HepG2 (cell line): ENCODE results near the gene POLR1E. TPM values are rescaled to one million over a fixed set of nuclear protein-coding genes. Genes with fewer than 3 reads are reported as not detected.

Experiments
- EED ChIP-seq: sonication (generic); formaldehyde crosslinking; IDR thresholded peaks from 2 replicates; pipeline ENCODE4 v1.5.0; 2020; ENCODE audit warnings: mild to moderate bottlenecking, missing genetic modification reagents
- GABPB1 ChIP-seq: IDR thresholded peaks from 2 replicates; pipeline ENCODE4 v1.6.1; 2016; ENCODE audit warnings: mild to moderate bottlenecking, missing genetic modification reagents, moderate library complexity, missing compliant biosample characterization
- KDM5B ChIP-seq: sonication (generic); formaldehyde crosslinking; IDR thresholded peaks from 2 replicates; pipeline ENCODE4 v1.4.0; 2020; ENCODE audit warnings: missing genetic modification reagents, mild to moderate bottlenecking, borderline replicate concordance
- MXI1 ChIP-seq: IDR thresholded peaks from 3 replicates; pipeline ENCODE4 v1.6.1; 2012; ENCODE audit warnings: low read depth, low read length, inconsistent platforms, borderline replicate concordance
- NRL ChIP-seq: sonication (generic); formaldehyde crosslinking; IDR thresholded peaks from 2 replicates; pipeline ENCODE4 v1.5.0; 2020; ENCODE audit warnings: missing genetic modification reagents, mild to moderate bottlenecking, moderate library complexity, borderline replicate concordance
- POLR2A ChIP-seq, 2 experiments: IDR thresholded peaks; 2 replicates each; pipeline ENCODE4 v1.6.1; 2011; ENCODE audit warnings: low read depth in 2 of 2, low read length in 2 of 2, mild to moderate bottlenecking in 1 of 2, moderate library complexity in 1 of 2; ENCODE audit not compliant: insufficient read depth in 1 of 2
- SALL1 ChIP-seq: sonication (generic); formaldehyde crosslinking; IDR thresholded peaks from 2 replicates; pipeline ENCODE4 v1.8.0; 2022; ENCODE audit warnings: mild to moderate bottlenecking, missing genetic modification reagents
- SKI ChIP-seq: fragments of 450-650 bp; IDR thresholded peaks from one replicate; pipeline ENCODE4 v1.6.1; 2018; ENCODE audit warnings: mild to moderate bottlenecking; ENCODE audit not compliant: partially characterized antibody
- ZNF253 ChIP-seq: sonication (generic); formaldehyde crosslinking; IDR thresholded peaks from 2 replicates; pipeline ENCODE4 v1.8.0; 2022; ENCODE audit warnings: mild to moderate bottlenecking, missing genetic modification reagents, borderline replicate concordance
- ZNF331 ChIP-seq: sonication (generic); formaldehyde crosslinking; IDR thresholded peaks from 2 replicates; pipeline ENCODE4 v1.4.0; 2020; ENCODE audit warnings: missing genetic modification reagents
- ZNF430 ChIP-seq: sonication (generic); formaldehyde crosslinking; IDR thresholded peaks from 2 replicates; pipeline ENCODE4 v1.9.0; 2021; ENCODE audit warnings: mild to moderate bottlenecking, missing genetic modification reagents
- ZNF546 ChIP-seq: sonication (generic); formaldehyde crosslinking; conservative IDR thresholded peaks from 2 replicates; pipeline ENCODE4 v1.8.1; 2023; ENCODE audit warnings: mild to moderate bottlenecking, missing genetic modification reagents
- ZNF629 ChIP-seq: sonication (generic); formaldehyde crosslinking; conservative IDR thresholded peaks from 2 replicates; pipeline ENCODE4 v1.5.0; 2020; ENCODE audit warnings: missing genetic modification reagents
- ZNF772 ChIP-seq: sonication (generic); formaldehyde crosslinking; IDR thresholded peaks from 2 replicates; pipeline ENCODE4 v1.5.0; 2020; ENCODE audit warnings: mild to moderate bottlenecking, missing genetic modification reagents
- polyA plus RNA-seq, 8 experiments: library from polyadenylated mRNA; depleted of rRNA in 3 of 8; stranded (reverse) in 7 of 8; unstranded in 1 of 8; fragments of >200 nt; fragmentation: Illumina TruSeq in 4 of 8; extraction: Trizol in 4 of 8; gene quantifications; 2 replicates each; pipeline versions ENCODE4 v1.2.1 to v1.2.3, GENCODE V29; 2011 to 2016; ENCODE audit warnings: low read depth in 4 of 8, missing spikeins in 1 of 8, mixed read lengths in 1 of 8; ENCODE audit not compliant: insufficient read depth in 1 of 8
- total RNA-seq, 5 experiments: library from RNA; depleted of rRNA; stranded (reverse); fragments of >200 nt; fragmentation: Illumina TruSeq; extraction: Trizol; gene quantifications; 2 replicates each; pipeline ENCODE4 v1.2.3, GENCODE V29; 2016; ENCODE audit warnings: low read depth in 1 of 5
- TF ChIP-seq, protein P1 (sequence below): sonication (generic); formaldehyde crosslinking; IDR thresholded peaks from 2 replicates; pipeline ENCODE4 v1.8.0; 2022; ENCODE audit warnings: missing genetic modification reagents, mild to moderate bottlenecking, moderate library complexity, borderline replicate concordance
- TF ChIP-seq, protein P2 (sequence below): sonication (generic); formaldehyde crosslinking; IDR thresholded peaks from 2 replicates; pipeline ENCODE4 v1.4.0; 2020; ENCODE audit warnings: missing genetic modification reagents
- TF ChIP-seq, protein P3 (sequence below): sonication (generic); formaldehyde crosslinking; IDR thresholded peaks from 2 replicates; pipeline ENCODE4 v1.5.0; 2020; ENCODE audit warnings: mild to moderate bottlenecking, missing genetic modification reagents, borderline replicate concordance
- TF ChIP-seq, protein P4 (sequence below): sonication (generic); formaldehyde crosslinking; IDR thresholded peaks from 2 replicates; pipeline ENCODE4 v1.5.0; 2020; ENCODE audit warnings: mild to moderate bottlenecking, missing genetic modification reagents, moderate library complexity

POLR1E gene
- total and polyA plus RNA-seq, 2 of the 13 experiments (the other 11 are each of a cell fraction or from before 2014, with no cell fraction given): 23.0 to 37.8 TPM

DNA sequence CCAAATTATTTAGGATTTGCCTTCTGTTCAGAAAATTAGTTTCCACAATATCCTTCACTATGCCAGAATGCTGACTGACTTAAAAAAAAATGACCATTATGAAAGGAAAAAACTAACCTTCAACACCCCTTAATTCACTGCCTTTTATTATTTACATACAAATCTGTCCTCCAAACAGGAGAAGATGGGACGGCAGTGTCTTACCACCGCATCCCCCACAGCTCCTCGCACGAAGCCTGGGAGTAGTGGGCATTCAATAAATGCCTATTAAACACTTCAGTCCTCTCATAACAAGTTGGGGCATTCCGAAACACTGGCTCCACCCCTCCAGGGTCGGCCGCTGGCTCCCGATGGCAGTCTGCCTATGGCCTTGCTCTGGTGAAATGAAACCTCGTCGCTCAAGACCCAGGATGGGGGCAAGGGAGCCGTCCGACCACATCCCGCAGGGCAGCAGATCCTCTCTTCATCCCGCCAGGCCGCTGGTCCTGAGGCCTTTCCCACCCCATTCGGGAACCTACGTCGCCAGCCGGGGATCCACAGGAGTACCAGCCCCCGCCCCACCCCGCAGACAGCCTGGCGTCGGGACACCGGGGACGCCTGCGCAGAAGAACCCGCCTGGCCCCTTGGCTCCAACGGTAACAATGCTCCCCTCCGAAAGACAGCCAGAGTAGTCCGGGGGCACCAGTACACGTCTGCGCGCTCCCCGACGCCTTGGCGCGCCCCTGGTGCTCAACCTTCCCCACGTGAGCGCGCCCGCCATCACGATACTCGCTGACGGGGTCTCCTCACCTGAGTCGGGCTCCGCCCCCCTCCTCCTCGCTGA lies 21.1 kb upstream of the POLR1E start (continued):
- TF ChIP-seq, protein P1, sequence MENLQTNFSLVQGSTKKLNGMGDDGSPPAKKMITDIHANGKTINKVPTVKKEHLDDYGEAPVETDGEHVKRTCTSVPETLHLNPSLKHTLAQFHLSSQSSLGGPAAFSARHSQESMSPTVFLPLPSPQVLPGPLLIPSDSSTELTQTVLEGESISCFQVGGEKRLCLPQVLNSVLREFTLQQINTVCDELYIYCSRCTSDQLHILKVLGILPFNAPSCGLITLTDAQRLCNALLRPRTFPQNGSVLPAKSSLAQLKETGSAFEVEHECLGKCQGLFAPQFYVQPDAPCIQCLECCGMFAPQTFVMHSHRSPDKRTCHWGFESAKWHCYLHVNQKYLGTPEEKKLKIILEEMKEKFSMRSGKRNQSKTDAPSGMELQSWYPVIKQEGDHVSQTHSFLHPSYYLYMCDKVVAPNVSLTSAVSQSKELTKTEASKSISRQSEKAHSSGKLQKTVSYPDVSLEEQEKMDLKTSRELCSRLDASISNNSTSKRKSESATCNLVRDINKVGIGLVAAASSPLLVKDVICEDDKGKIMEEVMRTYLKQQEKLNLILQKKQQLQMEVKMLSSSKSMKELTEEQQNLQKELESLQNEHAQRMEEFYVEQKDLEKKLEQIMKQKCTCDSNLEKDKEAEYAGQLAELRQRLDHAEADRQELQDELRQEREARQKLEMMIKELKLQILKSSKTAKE (CRISPR knock-in tag): 0 out of 2 replicates have a peak, but pooled peaks have one; percentile 27
- TF ChIP-seq, protein P2, sequence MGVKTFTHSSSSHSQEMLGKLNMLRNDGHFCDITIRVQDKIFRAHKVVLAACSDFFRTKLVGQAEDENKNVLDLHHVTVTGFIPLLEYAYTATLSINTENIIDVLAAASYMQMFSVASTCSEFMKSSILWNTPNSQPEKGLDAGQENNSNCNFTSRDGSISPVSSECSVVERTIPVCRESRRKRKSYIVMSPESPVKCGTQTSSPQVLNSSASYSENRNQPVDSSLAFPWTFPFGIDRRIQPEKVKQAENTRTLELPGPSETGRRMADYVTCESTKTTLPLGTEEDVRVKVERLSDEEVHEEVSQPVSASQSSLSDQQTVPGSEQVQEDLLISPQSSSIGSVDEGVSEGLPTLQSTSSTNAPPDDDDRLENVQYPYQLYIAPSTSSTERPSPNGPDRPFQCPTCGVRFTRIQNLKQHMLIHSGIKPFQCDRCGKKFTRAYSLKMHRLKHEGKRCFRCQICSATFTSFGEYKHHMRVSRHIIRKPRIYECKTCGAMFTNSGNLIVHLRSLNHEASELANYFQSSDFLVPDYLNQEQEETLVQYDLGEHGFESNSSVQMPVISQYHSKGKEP: 0 out of 2 replicates have a peak, but pooled peaks have one; percentile 20
- TF ChIP-seq ZNF430 (peak; percentile 34; the same call in 1 of the 2 replicates), ZNF629 (no peak), MXI1 (peak; percentile 53; the same call in 2 of the 3 replicates), ZNF772 (CRISPR knock-in tag) (peak; percentile 24; the same call in 1 of the 2 replicates), EED (CRISPR knock-in tag) (peak; percentile 58; the same call in 1 of the 2 replicates), NRL (CRISPR knock-in tag) (0 out of 2 replicates have a peak, but pooled peaks have one; percentile 57), SKI (peak; percentile 45), ZNF331 (CRISPR knock-in tag) (0 out of 2 replicates have a peak, but pooled peaks have one; percentile 19), KDM5B (peak; percentile 91), ZNF253 (no peak), SALL1 (CRISPR knock-in tag) (peak; percentile 57; the same call in 1 of the 2 replicates), GABPB1 (CRISPR knock-in tag) (peak; percentile 76; the same call in 1 of the 2 replicates), ZNF546 (CRISPR knock-in tag) (no peak), POLR2A (IDR thresholded peaks at IDR 0.05; ENCODE audit: insufficient read depth in 1 of 2, low read depth in 2 of 2, low read length in 2 of 2) (peak; percentile 67 to 71; a peak in 3 of 4 replicates)
- TF ChIP-seq, protein P3, sequence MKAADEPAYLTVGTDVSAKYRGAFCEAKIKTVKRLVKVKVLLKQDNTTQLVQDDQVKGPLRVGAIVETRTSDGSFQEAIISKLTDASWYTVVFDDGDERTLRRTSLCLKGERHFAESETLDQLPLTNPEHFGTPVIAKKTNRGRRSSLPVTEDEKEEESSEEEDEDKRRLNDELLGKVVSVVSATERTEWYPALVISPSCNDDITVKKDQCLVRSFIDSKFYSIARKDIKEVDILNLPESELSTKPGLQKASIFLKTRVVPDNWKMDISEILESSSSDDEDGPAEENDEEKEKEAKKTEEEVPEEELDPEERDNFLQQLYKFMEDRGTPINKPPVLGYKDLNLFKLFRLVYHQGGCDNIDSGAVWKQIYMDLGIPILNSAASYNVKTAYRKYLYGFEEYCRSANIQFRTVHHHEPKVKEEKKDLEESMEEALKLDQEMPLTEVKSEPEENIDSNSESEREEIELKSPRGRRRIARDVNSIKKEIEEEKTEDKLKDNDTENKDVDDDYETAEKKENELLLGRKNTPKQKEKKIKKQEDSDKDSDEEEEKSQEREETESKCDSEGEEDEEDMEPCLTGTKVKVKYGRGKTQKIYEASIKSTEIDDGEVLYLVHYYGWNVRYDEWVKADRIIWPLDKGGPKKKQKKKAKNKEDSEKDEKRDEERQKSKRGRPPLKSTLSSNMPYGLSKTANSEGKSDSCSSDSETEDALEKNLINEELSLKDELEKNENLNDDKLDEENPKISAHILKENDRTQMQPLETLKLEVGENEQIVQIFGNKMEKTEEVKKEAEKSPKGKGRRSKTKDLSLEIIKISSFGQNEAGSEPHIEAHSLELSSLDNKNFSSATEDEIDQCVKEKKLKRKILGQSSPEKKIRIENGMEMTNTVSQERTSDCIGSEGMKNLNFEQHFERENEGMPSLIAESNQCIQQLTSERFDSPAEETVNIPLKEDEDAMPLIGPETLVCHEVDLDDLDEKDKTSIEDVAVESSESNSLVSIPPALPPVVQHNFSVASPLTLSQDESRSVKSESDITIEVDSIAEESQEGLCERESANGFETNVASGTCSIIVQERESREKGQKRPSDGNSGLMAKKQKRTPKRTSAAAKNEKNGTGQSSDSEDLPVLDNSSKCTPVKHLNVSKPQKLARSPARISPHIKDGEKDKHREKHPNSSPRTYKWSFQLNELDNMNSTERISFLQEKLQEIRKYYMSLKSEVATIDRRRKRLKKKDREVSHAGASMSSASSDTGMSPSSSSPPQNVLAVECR (CRISPR knock-in tag): peak; percentile 66; the same call in 1 of the 2 replicates
- TF ChIP-seq, protein P4, sequence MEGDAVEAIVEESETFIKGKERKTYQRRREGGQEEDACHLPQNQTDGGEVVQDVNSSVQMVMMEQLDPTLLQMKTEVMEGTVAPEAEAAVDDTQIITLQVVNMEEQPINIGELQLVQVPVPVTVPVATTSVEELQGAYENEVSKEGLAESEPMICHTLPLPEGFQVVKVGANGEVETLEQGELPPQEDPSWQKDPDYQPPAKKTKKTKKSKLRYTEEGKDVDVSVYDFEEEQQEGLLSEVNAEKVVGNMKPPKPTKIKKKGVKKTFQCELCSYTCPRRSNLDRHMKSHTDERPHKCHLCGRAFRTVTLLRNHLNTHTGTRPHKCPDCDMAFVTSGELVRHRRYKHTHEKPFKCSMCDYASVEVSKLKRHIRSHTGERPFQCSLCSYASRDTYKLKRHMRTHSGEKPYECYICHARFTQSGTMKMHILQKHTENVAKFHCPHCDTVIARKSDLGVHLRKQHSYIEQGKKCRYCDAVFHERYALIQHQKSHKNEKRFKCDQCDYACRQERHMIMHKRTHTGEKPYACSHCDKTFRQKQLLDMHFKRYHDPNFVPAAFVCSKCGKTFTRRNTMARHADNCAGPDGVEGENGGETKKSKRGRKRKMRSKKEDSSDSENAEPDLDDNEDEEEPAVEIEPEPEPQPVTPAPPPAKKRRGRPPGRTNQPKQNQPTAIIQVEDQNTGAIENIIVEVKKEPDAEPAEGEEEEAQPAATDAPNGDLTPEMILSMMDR (CRISPR knock-in tag): 0 out of 2 replicates have a peak, but pooled peaks have one; percentile 5
